HG03521 (cell line): ENCODE results near the gene ARID1B.

Experiments used
- ATAC-seq: cut with Tn5 transposase; IDR thresholded peaks from one replicate; pipeline ENCODE4 v1.9.1; 2021; ENCODE audit warnings: mild to moderate bottlenecking, moderate library complexity; ENCODE audit not compliant: unreplicated experiment

Gene ARID1B

GRCh38 chr6:156876302-156876701, 99.1 kb downstream of the ARID1B start:
- ATAC-seq, result no peak

DNA sequence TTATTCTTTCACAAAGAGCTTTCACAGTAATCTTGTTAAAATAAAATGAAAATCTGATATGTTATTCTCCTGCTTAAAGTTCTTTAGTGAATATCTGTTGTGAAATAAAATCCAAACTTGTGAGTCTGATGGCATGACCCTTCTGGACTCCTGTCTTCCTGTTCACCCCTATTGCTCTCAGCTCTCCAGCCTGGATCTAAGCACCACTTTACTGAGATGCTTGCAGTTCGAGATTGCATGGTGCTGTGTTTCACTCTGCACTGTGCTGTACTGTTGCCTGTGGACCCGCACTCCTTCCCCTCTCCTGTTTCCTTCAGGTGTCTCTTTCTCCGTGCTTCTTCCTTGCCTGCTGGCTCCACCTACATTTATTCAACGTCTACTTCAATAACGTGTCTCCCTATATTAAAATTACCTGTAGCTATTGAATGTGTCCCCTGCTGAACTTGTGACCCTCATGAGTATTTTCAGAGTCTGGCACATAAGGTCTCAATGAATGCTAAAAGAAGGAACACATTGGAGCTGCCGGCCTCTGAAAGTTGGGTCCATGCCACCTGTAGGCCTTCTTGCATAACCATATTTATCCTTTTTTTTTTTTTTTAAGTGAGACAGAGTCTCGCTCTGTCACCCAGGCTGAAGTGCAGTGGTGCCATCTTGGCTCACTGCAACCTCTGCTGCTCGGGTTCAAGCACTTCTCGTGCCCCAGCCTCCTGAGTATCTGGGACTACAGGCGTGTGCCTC, 100.1 kb downstream of the ARID1B start:
- no peak for ATAC-seq

DNA sequence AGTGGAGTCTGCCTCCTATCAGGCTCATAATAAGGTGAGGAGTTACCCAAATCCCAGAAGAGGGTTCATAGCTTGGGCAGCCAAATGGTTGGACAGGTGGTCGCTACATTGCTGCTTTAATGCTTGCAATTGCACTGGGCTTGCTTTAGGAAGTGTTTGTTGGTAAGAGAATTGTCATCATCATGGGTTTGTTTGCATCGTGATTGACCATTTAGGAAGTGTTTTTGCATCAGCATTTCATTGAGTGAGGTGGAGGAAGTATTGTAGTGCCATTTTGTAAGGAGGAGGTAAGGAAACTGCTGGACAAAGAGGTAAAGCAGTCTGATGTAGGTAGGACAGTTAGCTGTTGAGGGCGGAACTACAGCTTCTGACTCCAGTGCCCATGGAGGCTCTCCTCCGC, 101.5 kb downstream of the ARID1B start:
- no peak for ATAC-seq

DNA sequence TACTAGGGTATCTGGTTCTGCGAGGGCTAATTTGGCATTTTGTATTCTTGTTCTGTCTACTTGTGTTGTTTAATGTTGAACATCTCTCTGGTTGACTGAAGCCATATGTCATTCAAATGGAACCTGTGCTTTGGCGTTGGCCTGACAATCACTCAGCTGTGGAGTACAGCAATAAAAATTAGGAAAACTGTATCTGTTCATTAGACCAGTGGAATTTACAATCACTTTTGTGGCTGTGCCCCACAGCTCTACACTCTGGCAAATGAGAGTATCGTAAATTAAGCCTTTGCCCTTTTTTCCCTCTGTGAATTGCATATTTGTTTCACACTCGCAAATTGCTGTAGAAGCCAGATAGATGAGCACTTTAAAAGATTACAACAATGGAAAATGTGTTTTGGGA, 102.0 kb downstream of the ARID1B start:
- no peak for ATAC-seq

DNA sequence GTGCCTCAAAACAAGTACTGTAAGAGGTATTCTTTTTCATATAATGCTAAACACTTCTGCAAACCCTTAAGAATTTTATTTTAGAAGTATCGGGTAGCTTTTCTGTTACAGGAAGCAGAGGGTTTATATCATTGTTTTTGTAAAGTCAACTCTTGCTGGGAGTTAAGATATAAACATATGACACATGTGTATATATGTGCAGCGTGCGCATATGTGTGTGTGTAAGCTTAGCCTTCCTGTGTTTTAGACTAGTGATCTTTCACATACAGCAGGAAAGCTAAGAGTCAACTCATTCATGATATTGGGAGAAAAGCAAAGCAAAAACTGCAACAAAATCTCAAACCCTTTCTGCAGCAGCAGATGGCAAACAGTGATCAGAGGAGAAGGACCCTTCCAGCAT, 102.4 kb downstream of the ARID1B start:
- no peak for ATAC-seq

DNA sequence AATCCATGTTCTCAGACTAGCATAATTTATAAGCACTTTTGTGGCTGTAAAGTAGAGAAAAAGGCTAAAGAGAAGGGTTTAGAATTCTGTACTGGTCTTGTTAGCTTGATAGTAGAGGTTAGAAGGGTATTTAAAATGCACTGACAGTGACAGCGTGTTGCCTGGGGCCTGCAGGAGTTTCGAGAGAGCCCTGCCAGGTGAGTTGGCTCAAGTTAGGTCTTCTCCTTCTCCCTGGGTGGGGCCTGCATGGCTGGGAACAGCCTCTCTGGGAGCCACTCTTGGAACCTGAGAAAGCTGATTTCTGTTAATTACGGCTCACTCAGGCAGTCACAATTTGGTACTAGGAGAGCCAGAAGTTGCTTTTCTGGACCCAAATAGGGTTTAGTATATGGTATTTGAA, 103.7 kb downstream of the ARID1B start:
- ATAC-seq, result no peak

GRCh38 chr6:156881687-156882629, 104.8 kb downstream of the ARID1B start:
- no peak for ATAC-seq

DNA sequence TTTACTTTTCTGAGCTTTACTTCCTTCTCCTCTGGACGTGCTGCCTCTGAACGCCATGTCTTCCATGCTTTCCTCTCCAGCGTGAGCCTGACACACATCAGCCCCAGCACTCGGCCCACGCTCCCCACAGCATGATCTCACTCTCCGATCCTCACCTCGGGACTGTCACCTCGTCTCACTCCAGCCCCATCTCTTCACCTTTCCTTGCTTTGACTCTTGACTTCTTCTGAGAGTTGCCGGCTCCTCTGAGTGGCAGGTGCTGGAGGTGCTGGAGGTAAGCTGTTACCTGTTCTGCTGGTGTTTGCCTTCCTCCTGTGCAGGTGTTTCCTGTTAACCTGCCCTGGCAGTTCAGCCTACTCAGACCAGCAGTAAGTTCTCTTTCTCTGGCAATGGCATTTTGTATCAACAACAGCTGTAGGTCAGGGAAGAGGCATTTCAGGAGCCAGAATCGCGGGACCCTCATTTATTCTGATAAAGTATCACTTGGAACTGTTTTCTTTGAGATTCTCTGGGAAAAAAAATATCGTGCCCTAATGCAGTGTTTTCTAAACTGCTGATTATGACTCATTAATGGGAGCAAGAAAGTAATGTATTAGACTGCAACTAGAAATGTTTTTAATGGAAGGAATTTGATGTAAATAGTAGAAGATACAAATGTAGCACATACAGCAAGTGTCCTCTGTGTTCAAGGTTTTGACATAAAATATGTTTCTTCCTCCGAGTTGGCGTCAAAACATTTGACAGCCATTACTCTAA, 106.5 kb downstream of the ARID1B start:
- ATAC-seq, result no peak

DNA sequence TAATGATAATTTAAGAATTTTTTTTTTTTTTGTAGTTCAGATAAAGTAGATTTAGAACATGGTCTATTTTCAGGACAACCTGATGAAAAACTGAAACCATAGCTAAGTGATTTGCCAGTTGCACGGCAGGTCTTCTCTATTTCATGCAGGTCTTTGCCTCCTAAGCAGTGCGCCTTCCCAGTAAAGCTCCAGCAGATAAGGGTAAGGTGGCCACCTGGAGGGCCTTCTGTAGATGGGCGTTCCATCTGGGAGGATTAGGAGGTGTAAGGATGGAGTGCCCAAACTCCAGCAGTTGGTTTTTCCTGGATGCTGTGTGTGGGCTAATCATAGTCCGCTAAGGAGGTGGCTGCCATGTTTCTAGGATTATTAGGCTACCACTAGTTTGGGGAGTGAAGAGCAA, 107.1 kb downstream of the ARID1B start:
- ATAC-seq, result no peak

GRCh38 chr6:156885562-156885961, 108.4 kb downstream of the ARID1B start:
- ATAC-seq, result no peak

DNA sequence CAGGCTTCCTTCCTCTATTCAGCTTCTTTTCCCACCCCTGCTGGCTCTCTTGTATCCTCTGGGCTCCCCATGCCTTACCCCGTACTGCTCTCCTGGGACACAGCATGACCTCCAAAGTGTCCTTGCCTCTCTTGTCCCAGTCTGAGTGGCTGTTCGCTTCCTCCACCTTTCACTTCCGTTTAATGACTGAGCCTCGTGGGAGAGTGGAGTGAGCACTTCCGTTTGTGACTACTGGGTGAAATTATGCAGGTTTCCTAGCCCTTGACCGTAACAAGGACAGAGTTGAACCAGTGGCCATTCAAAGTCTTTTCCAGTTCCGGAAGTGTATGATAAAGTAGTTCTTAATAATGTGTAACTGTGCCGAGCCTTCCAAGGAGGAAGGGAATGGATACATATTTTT, 109.2 kb downstream of the ARID1B start:
- peak; percentile 68 for ATAC-seq

DNA sequence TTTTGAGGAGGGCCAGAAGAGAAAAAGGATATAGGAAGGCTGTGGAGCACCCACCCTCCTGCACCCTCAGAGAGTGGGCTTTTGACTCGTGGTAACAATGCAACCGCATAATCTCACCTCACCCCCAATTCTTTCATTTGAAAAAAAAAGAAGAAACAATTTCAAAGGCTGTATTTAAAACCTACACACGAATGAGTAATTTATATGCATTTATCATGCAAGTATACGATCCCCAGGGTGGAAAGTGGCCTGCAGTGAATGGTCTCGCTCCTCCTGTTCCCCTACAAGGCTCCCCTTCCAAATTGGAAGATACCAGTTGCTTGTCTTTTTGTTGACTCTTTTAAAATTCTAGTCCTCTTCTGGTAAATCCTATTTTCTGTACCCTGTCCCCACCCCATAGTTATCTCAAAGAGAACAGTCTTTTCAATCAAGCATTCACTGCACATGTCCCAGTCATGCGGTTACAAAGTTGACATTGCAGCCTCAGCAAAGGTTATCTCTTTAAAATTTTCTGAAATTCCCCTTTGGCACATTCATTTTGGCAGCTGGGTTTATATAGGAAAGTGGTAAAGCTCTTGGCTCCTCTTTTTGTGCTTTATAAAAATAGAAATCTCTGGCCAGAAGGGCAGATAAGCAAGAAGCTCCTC, 110.6 kb downstream of the ARID1B start:
- ATAC-seq, result no peak

GRCh38 chr6:156889469-156889868, 112.3 kb downstream of the ARID1B start:
- no peak for ATAC-seq

- no peak for ATAC-seq
These were observed 112.8 kb downstream of the ARID1B start for GRCh38 chr6:156889986-156890385.

DNA sequence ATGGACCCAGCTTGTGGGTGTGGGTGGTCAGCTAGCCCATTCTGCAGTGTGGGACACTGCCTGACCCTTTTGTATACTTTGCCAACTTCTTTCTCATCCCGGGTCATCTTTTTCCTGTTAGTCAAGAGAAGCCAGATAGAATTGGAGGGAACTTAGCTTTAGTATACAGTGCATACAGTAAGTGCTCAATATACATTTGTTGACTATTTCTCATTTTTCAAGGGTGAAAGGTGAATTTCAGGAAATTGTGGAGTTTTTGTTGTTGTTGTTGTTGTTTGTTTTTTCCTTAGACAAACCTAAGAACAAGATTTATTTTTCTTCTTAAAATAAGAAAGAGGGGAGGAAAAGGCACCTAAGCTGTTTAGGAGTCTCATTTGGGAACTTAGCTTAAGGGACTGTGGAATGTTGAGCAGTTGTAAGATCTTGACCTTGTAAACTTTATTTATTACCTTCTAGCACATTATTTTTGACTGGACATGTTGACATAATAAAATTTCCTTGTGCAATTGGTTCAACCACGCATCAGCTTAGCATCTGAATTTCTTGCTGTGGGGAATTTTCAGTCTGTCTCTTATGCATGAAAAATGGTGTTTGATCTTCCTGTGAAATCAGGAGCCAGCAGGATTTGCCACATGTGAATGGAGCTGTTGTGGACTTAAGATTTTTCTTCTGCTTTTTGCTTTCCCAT, 113.6 kb downstream of the ARID1B start:
- no peak for ATAC-seq

- no peak for ATAC-seq
These were observed 120.8 kb downstream of the ARID1B start for GRCh38 chr6:156897907-156898531.

- no peak for ATAC-seq
These were observed 121.9 kb downstream of the ARID1B start for GRCh38 chr6:156899071-156899470.

- no peak for ATAC-seq
These were observed 122.5 kb downstream of the ARID1B start for GRCh38 chr6:156899532-156900135.

GRCh38 chr6:156900292-156900691, 123.1 kb downstream of the ARID1B start:
- no peak for ATAC-seq
